OCI-LY7 (cell line): ENCODE data around the gene CCNF. TPM values are rescaled to one million over a fixed set of nuclear protein-coding genes. Genes with fewer than 3 reads are reported as not detected.

Experiments used
- BruUV-seq: library from RNA; stranded (reverse); fragments of 400-500 nt; replicated peaks from 2 replicates; lab custom pipeline; 2021; lab: Mats Ljungman, UMichigan
- CTCF ChIA-PET: fragments of 300-600 bp; sonication (Branson Sonifier 250); formaldehyde crosslinking; loops from one replicate; lab custom pipeline; 2022; ENCODE audit warnings: antibody characterized with exemption; ENCODE audit not compliant: unreplicated experiment; lab: Charles Lee
- POLR2A ChIA-PET: fragments of 300-600 bp; sonication (Branson Sonifier 250); formaldehyde crosslinking; loops from one replicate; lab custom pipeline; 2022; ENCODE audit warnings: antibody characterized with exemption; lab: Charles Lee
- DNase-seq: peaks from one replicate; pipeline ENCODE4 v3.0.0-alpha.2; 2015; ENCODE audit warnings: low spot score
- H2AFZ ChIP-seq: fragments of 200-600 bp; sonication (generic), shearing (Covaris generic); 2 replicates; pipeline ENCODE4 v1.6.1; 2014; ENCODE audit warnings: mild to moderate bottlenecking, antibody characterized with exemption, low read length, moderate library complexity
- H3K27ac ChIP-seq: fragments of 200-600 bp; sonication (generic); 2 replicates; pipeline ENCODE4 v1.5.1; 2014; ENCODE audit warnings: mixed run types, low read depth, mild to moderate bottlenecking, moderate library complexity, low read length, inconsistent platforms; ENCODE audit not compliant: poor library complexity, severe bottlenecking
- H3K36me3 ChIP-seq: fragments of 200-600 bp; sonication (generic); 2 replicates; pipeline ENCODE4 v1.6.1; 2014; ENCODE audit warnings: mild to moderate bottlenecking, antibody characterized with exemption, low read length, moderate library complexity, mixed read lengths; ENCODE audit not compliant: insufficient read depth
- H3K4me1 ChIP-seq: fragments of 200-600 bp; sonication (generic); 2 replicates; pipeline ENCODE4 v1.5.1; 2014; ENCODE audit warnings: mild to moderate bottlenecking, low read length; ENCODE audit not compliant: insufficient read depth, poor library complexity, severe bottlenecking
- H3K4me2 ChIP-seq: fragments of 200-600 bp; sonication (generic); 2 replicates; pipeline ENCODE4 v1.6.1; 2014; ENCODE audit warnings: mild to moderate bottlenecking, low read length
- H3K4me3 ChIP-seq: fragments of 200-600 bp; sonication (generic); 2 replicates; pipeline ENCODE4 v1.5.1; 2014; ENCODE audit warnings: mild to moderate bottlenecking, low read depth, low read length; ENCODE audit not compliant: poor library complexity, severe bottlenecking
- H3K79me2 ChIP-seq: fragments of 200-600 bp; sonication (generic); 2 replicates; pipeline ENCODE4 v1.6.1; 2016; ENCODE audit warnings: low read depth, mild to moderate bottlenecking, low read length, moderate library complexity, mixed read lengths; ENCODE audit not compliant: insufficient read depth
- H3K9me2 ChIP-seq: fragments of 200-600 bp; sonication (generic); 2 replicates; pipeline ENCODE4 v1.6.1; 2016; ENCODE audit warnings: mild to moderate bottlenecking, low read length, mixed read lengths; ENCODE audit not compliant: insufficient read depth
- H3K9me3 ChIP-seq: fragments of 200-600 bp; sonication (generic); 2 replicates; pipeline ENCODE4 v1.6.1; 2014; ENCODE audit warnings: mild to moderate bottlenecking, mixed run types, low read length, mixed read lengths
- H4K20me1 ChIP-seq: fragments of 200-600 bp; sonication (generic); 2 replicates; pipeline ENCODE4 v1.6.1; 2014; ENCODE audit warnings: mild to moderate bottlenecking, antibody characterized with exemption, low read length, moderate library complexity, mixed read lengths; ENCODE audit not compliant: insufficient read depth
- EZH2phosphoT487 ChIP-seq: fragments of 200-600 bp; sonication (generic); IDR thresholded peaks from 2 replicates; pipeline ENCODE4 v1.6.1; 2018; ENCODE audit warnings: low read depth, borderline replicate concordance, mild to moderate bottlenecking, mixed run types, antibody characterized with exemption, low read length, moderate library complexity, mixed read lengths
- intact Hi-C: fragments of 100-400 bp; cut with micrococcal nuclease; formaldehyde crosslinking; loops from one replicate; pipeline ENCODE4 v1.10.0; 2022; ENCODE audit not compliant: unreplicated experiment
- total RNA-seq, 2 experiments: library from RNA; depleted of rRNA in 1 of 2; stranded (reverse); fragments of >200 nt in 1 of 2; shearing (Covaris generic) in 1 of 2; gene quantifications; 2 replicates each; pipeline ENCODE4 v1.2.3, GENCODE V29; 2014 to 2022
- TF ChIP-seq, protein P1 (sequence below): fragments of 200-600 bp; sonication (generic); conservative IDR thresholded peaks from 2 replicates; pipeline ENCODE4 v1.5.1; 2014; ENCODE audit warnings: mild to moderate bottlenecking, antibody characterized with exemption, low read length, moderate library complexity, mixed read lengths

The CCNF gene
- total RNA-seq, 2 experiments from 2014 or later, result 82.1 to 83.3 TPM

DNA sequence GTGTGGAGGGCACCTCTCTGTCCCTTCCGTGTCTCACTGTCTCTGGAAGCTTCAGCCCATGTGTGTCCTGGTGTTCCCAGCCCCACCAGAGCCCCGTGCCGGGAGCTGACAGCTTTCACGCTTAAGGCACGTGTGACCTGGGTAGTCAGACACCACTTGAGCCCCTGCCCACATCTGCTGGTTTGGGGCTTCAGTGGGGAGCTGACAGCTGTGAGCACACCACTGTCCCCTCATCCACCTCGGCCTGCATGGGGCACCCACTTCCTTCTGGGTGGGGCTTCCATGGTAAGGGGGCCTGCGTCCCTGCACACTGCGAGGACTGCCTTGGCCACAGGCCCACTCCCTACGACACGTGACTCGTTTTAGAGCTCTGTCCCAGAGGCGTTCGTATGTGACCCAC lies 28.0 kb downstream of the CCNF start:
- Histone ChIP-seq H3K9me2 (no peaks in the 10 kb centered on the region), H3K4me2 (no peak overlapping the region), H3K27ac (no peak overlapping the region), H3K36me3 (peaks cover 82% of the 10 kb centered on the region), H3K4me3 (no peak overlapping the region), H2AFZ (no peak overlapping the region), H3K9me3 (no peaks in the 10 kb centered on the region), H3K4me1 (peaks cover 36% of the 10 kb centered on the region), H3K79me2 (peaks cover 18% of the 10 kb centered on the region; the same call in 1 of the 2 replicates), H4K20me1 (no peaks in the 10 kb centered on the region)
- no TSS peak for BruUV-seq
- TF ChIP-seq, protein P1, sequence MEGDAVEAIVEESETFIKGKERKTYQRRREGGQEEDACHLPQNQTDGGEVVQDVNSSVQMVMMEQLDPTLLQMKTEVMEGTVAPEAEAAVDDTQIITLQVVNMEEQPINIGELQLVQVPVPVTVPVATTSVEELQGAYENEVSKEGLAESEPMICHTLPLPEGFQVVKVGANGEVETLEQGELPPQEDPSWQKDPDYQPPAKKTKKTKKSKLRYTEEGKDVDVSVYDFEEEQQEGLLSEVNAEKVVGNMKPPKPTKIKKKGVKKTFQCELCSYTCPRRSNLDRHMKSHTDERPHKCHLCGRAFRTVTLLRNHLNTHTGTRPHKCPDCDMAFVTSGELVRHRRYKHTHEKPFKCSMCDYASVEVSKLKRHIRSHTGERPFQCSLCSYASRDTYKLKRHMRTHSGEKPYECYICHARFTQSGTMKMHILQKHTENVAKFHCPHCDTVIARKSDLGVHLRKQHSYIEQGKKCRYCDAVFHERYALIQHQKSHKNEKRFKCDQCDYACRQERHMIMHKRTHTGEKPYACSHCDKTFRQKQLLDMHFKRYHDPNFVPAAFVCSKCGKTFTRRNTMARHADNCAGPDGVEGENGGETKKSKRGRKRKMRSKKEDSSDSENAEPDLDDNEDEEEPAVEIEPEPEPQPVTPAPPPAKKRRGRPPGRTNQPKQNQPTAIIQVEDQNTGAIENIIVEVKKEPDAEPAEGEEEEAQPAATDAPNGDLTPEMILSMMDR, result 0 out of 2 replicates have a peak, but pooled peaks have one; percentile 13
- TF ChIP-seq EZH2phosphoT487, result no peak
- POLR2A ChIA-PET, result no interaction called here
- CTCF ChIA-PET, result interaction anchor here (1.1 kb wide), 1 partner anchor 17 kb away, joined by 3 read pairs; no protein-coding TSS in a partner anchor
- no peak for DNase-seq
- intact Hi-C loops, result no loop called here

DNA sequence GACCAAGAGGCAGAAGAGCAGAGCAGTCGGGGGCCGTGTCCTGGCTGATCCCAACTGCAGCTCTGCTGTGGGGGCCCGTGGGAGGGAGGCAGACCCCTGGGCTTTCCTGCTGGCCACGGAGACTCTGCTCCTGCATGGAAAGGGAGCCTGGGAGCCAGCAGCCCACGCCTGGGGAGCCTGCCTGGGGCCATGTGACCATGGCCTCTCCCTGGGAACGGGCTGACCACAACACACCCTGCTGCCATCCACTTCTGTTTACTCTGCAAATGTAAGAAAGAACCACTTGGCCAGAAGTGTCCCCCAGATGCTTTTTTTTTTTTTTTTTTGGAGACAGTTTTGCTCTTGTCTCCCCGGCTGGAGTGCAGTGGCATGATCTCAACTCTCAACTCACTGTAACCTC lies 28.7 kb downstream of the CCNF start:
- intact Hi-C loops, result no loop called here
- H4K20me1 ChIP-seq, result no peaks in the 10 kb centered on the region
- peaks cover 81% of the 10 kb centered on the region for H3K36me3 ChIP-seq
- TSS peak; percentile 69 for BruUV-seq
- H3K4me3 ChIP-seq, result no peak overlapping the region
- no peaks in the 10 kb centered on the region for H3K9me3 ChIP-seq
- H3K4me2 ChIP-seq, result no peak overlapping the region
- H2AFZ ChIP-seq, result no peak overlapping the region
- ChIA-PET POLR2A (interaction anchor here (0.7 kb wide), 1 partner anchor 19 kb away, joined by 9 read pairs; no protein-coding TSS in a partner anchor), CTCF (no interaction called here)
- peaks cover 18% of the 10 kb centered on the region; the same call in 1 of the 2 replicates for H3K79me2 ChIP-seq
- TF ChIP-seq EZH2phosphoT487, result no peak
- TF ChIP-seq, protein P1, result no peak
- no peaks in the 10 kb centered on the region for H3K9me2 ChIP-seq
- peak overlapping the region; percentile 69 for H3K27ac ChIP-seq
- DNase-seq, result no peak
- H3K4me1 ChIP-seq, result peaks cover 36% of the 10 kb centered on the region

DNA sequence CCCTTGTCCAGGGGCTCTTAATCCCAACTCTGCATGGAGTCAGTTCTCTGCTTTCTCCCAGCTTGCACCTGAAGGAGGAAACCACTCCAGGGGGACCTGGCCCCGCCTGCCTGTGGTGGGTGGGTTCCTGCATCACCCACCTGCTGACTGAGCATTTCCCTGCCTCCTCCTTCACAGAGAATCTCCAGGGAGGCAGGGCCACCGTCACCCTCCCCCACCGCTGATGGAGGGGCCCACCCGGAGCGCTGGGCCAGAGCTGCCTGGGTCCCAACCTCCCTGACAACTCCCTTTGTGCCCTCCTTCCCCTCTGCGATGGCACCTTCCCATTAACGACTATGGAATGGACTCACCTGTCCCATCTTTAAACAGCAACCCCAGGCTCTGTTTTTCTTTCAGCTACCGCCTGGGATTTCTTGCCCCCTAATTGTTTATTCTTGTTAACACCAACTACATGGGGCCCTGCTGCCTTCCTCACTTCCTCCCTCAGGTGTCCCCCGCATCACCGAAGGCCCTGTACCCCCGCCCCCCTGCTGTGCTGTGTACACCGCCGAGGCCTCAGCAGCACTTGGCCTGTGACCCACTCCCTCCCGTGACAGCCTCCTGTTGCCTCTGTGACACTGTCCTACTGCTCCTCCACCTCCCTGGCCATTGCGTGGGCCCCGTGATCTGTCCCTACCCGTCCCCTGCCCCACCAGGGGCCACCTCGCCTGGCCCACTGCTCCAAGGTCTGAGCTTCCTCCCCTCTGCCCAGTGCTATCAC lies 29.8 kb downstream of the CCNF start:
- Histone ChIP-seq H4K20me1 (no peaks in the 10 kb centered on the region), H3K4me2 (peak overlapping the region; percentile 99), H3K4me3 (peak overlapping the region; percentile 79), H3K79me2 (peaks cover 18% of the 10 kb centered on the region; the same call in 1 of the 2 replicates), H3K36me3 (peaks cover 75% of the 10 kb centered on the region), H2AFZ (no peak overlapping the region; the same call in 1 of the 2 replicates), H3K9me2 (no peaks in the 10 kb centered on the region), H3K27ac (peak overlapping the region; percentile 69), H3K4me1 (peaks cover 36% of the 10 kb centered on the region), H3K9me3 (no peaks in the 10 kb centered on the region)
- ChIA-PET POLR2A (interaction anchor here (0.7 to 1.9 kb wide), 4 partner anchors 9 to 253 kb away, joined by 3 to 11 read pairs (median 6); partner anchors contain the start of gene NTN3), CTCF (interaction anchor here (0.7 to 1.6 kb wide), 2 partner anchors 10 to 761 kb away, joined by 3 to 4 read pairs; no protein-coding TSS in a partner anchor)
- DNase-seq, result peak; percentile 47
- TF ChIP-seq, protein P1, result no peak
- TF ChIP-seq EZH2phosphoT487, result no peak
- no TSS peak for BruUV-seq
- intact Hi-C loops, result no loop called here
